Measurements from ENCODE around the gene MYRF.

MYRF gene

GRCh38 chr11:61751384-61751783, 1.1 kb upstream of the MYRF start:
- H3K36me3 ChIP-seq (ENCODE audit: insufficient read depth, low read length) = no peaks in the 10 kb centered on the region
- H3K27me3 ChIP-seq (ENCODE audit: insufficient read depth, low read length, poor library complexity, severe bottlenecking) = no peaks in the 10 kb centered on the region
- H3K9ac ChIP-seq (ENCODE audit: low read depth, low read length, poor library complexity, severe bottlenecking) = no peak overlapping the region
- no peak overlapping the region for H3K4me2 ChIP-seq (ENCODE audit: low read depth, low read length, poor library complexity, severe bottlenecking)
- TF ChIP-seq EZH2phosphoT487 (IDR thresholded peaks at IDR 0.05; ENCODE audit: borderline replicate concordance) = no peak
- no peak for TF ChIP-seq CTCF (conservative IDR thresholded peaks at IDR 0.05; ENCODE audit: low read length)
- no peaks in the 10 kb centered on the region for H3K9me3 ChIP-seq (ENCODE audit: insufficient read depth, low read depth, low read length)
- H3F3A ChIP-seq (ENCODE audit: low read depth) = no peaks in the 10 kb centered on the region
- H3K4me3 ChIP-seq (ENCODE audit: low read length, poor library complexity, severe bottlenecking) = no peak overlapping the region
- H4K20me1 ChIP-seq (ENCODE audit: insufficient read depth, low read length, poor library complexity, severe bottlenecking) = no peaks in the 10 kb centered on the region
- H3K4me1 ChIP-seq (ENCODE audit: insufficient read depth, low read length, poor library complexity, severe bottlenecking) = peaks cover 10% of the 10 kb centered on the region
- no peaks in the 10 kb centered on the region for H3K9me2 ChIP-seq (replicated peaks; ENCODE audit: low read depth, low read length)
- H2AFZ ChIP-seq (ENCODE audit: low read length) = no peak overlapping the region
- no peaks in the 10 kb centered on the region for H3K79me2 ChIP-seq (ENCODE audit: insufficient read depth, low read length)

- Histone ChIP-seq H3K4me3 (ENCODE audit: low read length, poor library complexity, severe bottlenecking) (no peak overlapping the region), H3K9me3 (ENCODE audit: insufficient read depth, low read depth, low read length) (no peaks in the 10 kb centered on the region), H3K27me3 (ENCODE audit: insufficient read depth, low read length, poor library complexity, severe bottlenecking) (no peaks in the 10 kb centered on the region), H3K79me2 (ENCODE audit: insufficient read depth, low read length) (no peaks in the 10 kb centered on the region), H3K4me1 (ENCODE audit: insufficient read depth, low read length, poor library complexity, severe bottlenecking) (peaks cover 19% of the 10 kb centered on the region), H2AFZ (ENCODE audit: low read length) (no peak overlapping the region), H4K20me1 (ENCODE audit: insufficient read depth, low read length, poor library complexity, severe bottlenecking) (no peaks in the 10 kb centered on the region), H3K9me2 (replicated peaks; ENCODE audit: low read depth, low read length) (no peaks in the 10 kb centered on the region), H3F3A (ENCODE audit: low read depth) (no peaks in the 10 kb centered on the region), H3K9ac (ENCODE audit: low read depth, low read length, poor library complexity, severe bottlenecking) (no peak overlapping the region), H3K36me3 (ENCODE audit: insufficient read depth, low read length) (no peaks in the 10 kb centered on the region), H3K4me2 (ENCODE audit: low read depth, low read length, poor library complexity, severe bottlenecking) (no peak overlapping the region)
- no peak for TF ChIP-seq EZH2phosphoT487 (IDR thresholded peaks at IDR 0.05; ENCODE audit: borderline replicate concordance)
- no peak for TF ChIP-seq CTCF (conservative IDR thresholded peaks at IDR 0.05; ENCODE audit: low read length)
These were observed 587 bp downstream of the MYRF start for GRCh38 chr11:61752925-61753521.

GRCh38 chr11:61753672-61754071, 1.2 kb downstream of the MYRF start:
- H3K4me2 ChIP-seq (ENCODE audit: low read depth, low read length, poor library complexity, severe bottlenecking) = no peak overlapping the region
- H4K20me1 ChIP-seq (ENCODE audit: insufficient read depth, low read length, poor library complexity, severe bottlenecking) = no peaks in the 10 kb centered on the region
- H3K4me1 ChIP-seq (ENCODE audit: insufficient read depth, low read length, poor library complexity, severe bottlenecking) = peaks cover 19% of the 10 kb centered on the region
- H3F3A ChIP-seq (ENCODE audit: low read depth) = no peaks in the 10 kb centered on the region
- no peak overlapping the region for H3K4me3 ChIP-seq (ENCODE audit: low read length, poor library complexity, severe bottlenecking)
- no peaks in the 10 kb centered on the region for H3K36me3 ChIP-seq (ENCODE audit: insufficient read depth, low read length)
- H3K9me2 ChIP-seq (replicated peaks; ENCODE audit: low read depth, low read length) = no peaks in the 10 kb centered on the region
- no peaks in the 10 kb centered on the region for H3K79me2 ChIP-seq (ENCODE audit: insufficient read depth, low read length)
- no peak overlapping the region for H3K9ac ChIP-seq (ENCODE audit: low read depth, low read length, poor library complexity, severe bottlenecking)
- no peaks in the 10 kb centered on the region for H3K27me3 ChIP-seq (ENCODE audit: insufficient read depth, low read length, poor library complexity, severe bottlenecking)
- TF ChIP-seq CTCF (conservative IDR thresholded peaks at IDR 0.05; ENCODE audit: low read length) (no peak), EZH2phosphoT487 (IDR thresholded peaks at IDR 0.05; ENCODE audit: borderline replicate concordance) (no peak)
- no peaks in the 10 kb centered on the region for H3K9me3 ChIP-seq (ENCODE audit: insufficient read depth, low read depth, low read length)
- no peak overlapping the region for H2AFZ ChIP-seq (ENCODE audit: low read length)
